K562 (cell line): ENCODE results near the gene GFOD1. TPM values are rescaled to one million over a fixed set of nuclear protein-coding genes. Genes with fewer than 3 reads are reported as not detected.
A peak's percentile ranks its signal among the peaks of the same experiment; 100 is the strongest.

Experiments used
- ATAC-seq: fragments of 200-7000 bp; cut with Tn5 transposase; 3 replicates; pipeline ENCODE4 v1.9.1; 2020; ENCODE audit warnings: moderate library complexity
- BruUV-seq: library from RNA; stranded (reverse); fragments of 400-500 nt; replicated peaks from 2 replicates; lab custom pipeline; 2021; lab: Mats Ljungman, UMichigan
- CTCF ChIA-PET: fragments of 300-600 bp; formaldehyde crosslinking; extraction: SDS; loops from one replicate; lab custom pipeline; 2021; ENCODE audit warnings: low intra/inter-chr PET ratio; lab: Yijun Ruan, JAX
- POLR2A ChIA-PET: fragments of 300-600, 350-650 bp; sonication (Branson Sonifier 250); formaldehyde crosslinking; extraction: SDS; loops from one replicate; lab custom pipeline; 2021; ENCODE audit warnings: antibody characterized with exemption, inconsistent platforms; lab: Yijun Ruan, JAX
- DNase-seq, 4 experiments: peaks; one replicate each; pipeline versions ENCODE4 v3.0.0 to v3.0.0-alpha.2; 2011 to 2018; ENCODE audit warnings: low spot score in 3 of 4, mixed read lengths in 3 of 4; ENCODE audit errors: extremely low read depth in 1 of 4
- FAIRE-seq: peaks from 2 replicates; lab custom pipeline; 2011; peaks lifted over from hg19 to GRCh38; lab: Jason Lieb, UNC
- H2AFZ ChIP-seq: 2 replicates; pipeline ENCODE4 v1.6.0; 2011; ENCODE audit warnings: low read depth, low read length, control low read depth, inconsistent platforms
- H3K27ac ChIP-seq: fragments of 200-600 bp; 3 replicates; pipeline ENCODE4 v1.8.0; 2011; ENCODE audit warnings: low read depth, mild to moderate bottlenecking, control low read depth, inconsistent platforms, low read length, moderate library complexity, mixed read lengths; ENCODE audit errors: extremely low read depth
- H3K27me3 ChIP-seq, 2 experiments: fragments of 300-600 bp in 1 of 2; 2 replicates in 1 of 2; 3 replicates in 1 of 2; pipeline versions ENCODE4 v1.6.0 to v1.8.0; 2011; ENCODE audit warnings: inconsistent platforms in 2 of 2, low read length in 2 of 2, mild to moderate bottlenecking in 1 of 2, mixed read lengths in 1 of 2, moderate library complexity in 1 of 2; ENCODE audit not compliant: control insufficient read depth in 2 of 2, insufficient read depth in 2 of 2
- H3K36me3 ChIP-seq: fragments of 300-600 bp; 3 replicates; pipeline ENCODE4 v1.8.0; 2011; ENCODE audit warnings: mild to moderate bottlenecking, low read length, inconsistent platforms; ENCODE audit not compliant: control insufficient read depth, insufficient read depth
- H3K4me1 ChIP-seq, 2 experiments: fragments of 200-600 bp in 1 of 2; replicated peaks in 1 of 2; 2 replicates in 1 of 2; 3 replicates in 1 of 2; pipeline versions ENCODE4 v1.5.1 to v1.8.0; 2011; ENCODE audit warnings: inconsistent platforms in 2 of 2, low read length in 2 of 2, mild to moderate bottlenecking in 1 of 2, mixed read lengths in 1 of 2, moderate library complexity in 1 of 2; ENCODE audit not compliant: control insufficient read depth in 2 of 2, insufficient read depth in 2 of 2
- H3K4me2 ChIP-seq: 2 replicates; pipeline ENCODE4 v1.6.1; 2011; ENCODE audit warnings: low read length, control low read depth, inconsistent platforms, mixed read lengths; ENCODE audit not compliant: insufficient read depth
- H3K4me3 ChIP-seq: fragments of 200-600 bp; sonication (generic), shearing (Covaris generic); 2 replicates; pipeline ENCODE4 v1.5.1; 2016; ENCODE audit warnings: control low read depth, inconsistent platforms
- H3K79me2 ChIP-seq: fragments of 200-600 bp; 3 replicates; pipeline ENCODE4 v1.8.0; 2011; ENCODE audit warnings: low read length, inconsistent platforms; ENCODE audit not compliant: control insufficient read depth, insufficient read depth
- H3K9ac ChIP-seq, 2 experiments: 2 replicates each; pipeline versions ENCODE4 v1.6.0 to v1.6.1; 2011; ENCODE audit warnings: low read depth in 2 of 2, low read length in 2 of 2, control low read depth in 1 of 2, inconsistent platforms in 1 of 2, mild to moderate bottlenecking in 1 of 2, mixed read lengths in 1 of 2; ENCODE audit not compliant: insufficient read depth in 1 of 2
- H3K9me1 ChIP-seq: one replicate; pipeline ENCODE4 v1.6.0; 2011; ENCODE audit warnings: inconsistent platforms, mild to moderate bottlenecking, low read length, moderate library complexity; ENCODE audit not compliant: control insufficient read depth, insufficient read depth
- H3K9me3 ChIP-seq: replicated peaks from 2 replicates; pipeline ENCODE4 v1.5.1; 2011; ENCODE audit warnings: low read depth, low read length, inconsistent platforms; ENCODE audit not compliant: control insufficient read depth, insufficient read depth
- H4K20me1 ChIP-seq: replicated peaks from 2 replicates; pipeline ENCODE4 v1.6.1; 2011; ENCODE audit warnings: low read length, inconsistent platforms, mixed read lengths; ENCODE audit not compliant: control insufficient read depth, insufficient read depth
- ATF1 ChIP-seq, 2 experiments: fragments of 450-650 bp in 1 of 2; IDR thresholded peaks; 2 replicates each; pipeline ENCODE4 v1.6.1; 2016; ENCODE audit warnings: missing compliant biosample characterization in 1 of 2, missing genetic modification characterization in 1 of 2
- ATF3 ChIP-seq, 2 experiments: fragments of 450-650 bp in 1 of 2; sonication (generic) in 1 of 2; formaldehyde crosslinking in 1 of 2; IDR thresholded peaks in 1 of 2; conservative IDR thresholded peaks in 1 of 2; 2 replicates each; pipeline versions ENCODE4 v1.6.1 to v1.8.1; 2016 to 2023; ENCODE audit warnings: mild to moderate bottlenecking in 2 of 2, moderate library complexity in 2 of 2, inconsistent platforms in 1 of 2, missing genetic modification reagents in 1 of 2
- ATF7 ChIP-seq: fragments of 450-650 bp; IDR thresholded peaks from 2 replicates; pipeline ENCODE4 v1.7.1; 2014; ENCODE audit warnings: mild to moderate bottlenecking, moderate library complexity
- BHLHE40 ChIP-seq: IDR thresholded peaks from 2 replicates; pipeline ENCODE4 v1.6.1; 2011; ENCODE audit warnings: low read length, improper control_type of control experiment
- CREB1 ChIP-seq, 2 experiments: sonication (generic) in 1 of 2; formaldehyde crosslinking in 1 of 2; IDR thresholded peaks; 2 replicates each; pipeline versions ENCODE4 v1.6.1 to v1.8.0; 2012 to 2022; ENCODE audit warnings: inconsistent platforms in 1 of 2, mild to moderate bottlenecking in 1 of 2, missing genetic modification reagents in 1 of 2, moderate library complexity in 1 of 2
- CREM ChIP-seq: IDR thresholded peaks from 2 replicates; pipeline ENCODE4 v1.6.1; 2014; ENCODE audit warnings: antibody characterized with exemption, low read depth
- EZH2 ChIP-seq: IDR thresholded peaks from 2 replicates; pipeline ENCODE4 v1.6.1; 2012; ENCODE audit warnings: low read depth, mild to moderate bottlenecking, inconsistent platforms, low read length, borderline replicate concordance
- MTA1 ChIP-seq: fragments of 450-650 bp; IDR thresholded peaks from 2 replicates; pipeline ENCODE4 v1.6.1; 2017; ENCODE audit warnings: borderline replicate concordance
- NR4A1 ChIP-seq, 2 experiments: fragments of 250-450 bp in 1 of 2; fragments of 450-650 bp in 1 of 2; sonication (Bioruptor Pico) in 1 of 2; IDR thresholded peaks; 2 replicates each; pipeline versions ENCODE4 v1.4.0 to v1.6.1; 2016 to 2020; ENCODE audit warnings: mild to moderate bottlenecking in 2 of 2, missing compliant biosample characterization in 1 of 2, missing genetic modification characterization in 1 of 2, moderate library complexity in 1 of 2
- PHF8 ChIP-seq: fragments of 200-600 bp; sonication (generic); IDR thresholded peaks from 2 replicates; pipeline ENCODE4 v1.6.1; 2012; ENCODE audit warnings: mixed run types, mild to moderate bottlenecking, inconsistent platforms, low read length, moderate library complexity, borderline replicate concordance
- POLR3A ChIP-seq: IDR thresholded peaks from 2 replicates; pipeline ENCODE4 v1.6.1; 2011; ENCODE audit warnings: borderline replicate concordance, mild to moderate bottlenecking, moderate library complexity; ENCODE audit not compliant: insufficient read length, insufficient read depth; ENCODE audit errors: extremely low read depth
- SLC30A9 ChIP-seq: fragments of 250-450 bp; sonication (Bioruptor Pico); IDR thresholded peaks from 2 replicates; pipeline ENCODE4 v1.8.0; 2022; ENCODE audit warnings: mild to moderate bottlenecking, moderate library complexity
- ZNF253 ChIP-seq: fragments of 250-450 bp; sonication (Bioruptor Pico); conservative IDR thresholded peaks from 2 replicates; pipeline ENCODE4 v1.6.1; 2021; ENCODE audit warnings: mild to moderate bottlenecking
- ZNF282 ChIP-seq: sonication (generic); formaldehyde crosslinking; IDR thresholded peaks from 2 replicates; pipeline ENCODE4 v1.8.1; 2023; ENCODE audit warnings: missing genetic modification reagents
- ZNF444 ChIP-seq: fragments of 250-450 bp; sonication (Bioruptor Pico); IDR thresholded peaks from 2 replicates; pipeline ENCODE4 v1.4.0; 2020; ENCODE audit warnings: mild to moderate bottlenecking, moderate library complexity
- ZNF778 ChIP-seq: fragments of 450-650 bp; formaldehyde crosslinking; IDR thresholded peaks from 2 replicates; pipeline ENCODE4 v1.4.0; 2020; ENCODE audit warnings: mild to moderate bottlenecking, moderate library complexity
- WGBS: fragments of 100-300 bp; shearing (Covaris generic); methylation state at CpG from one replicate; pipeline ENCODE4 v1.1.6; 2016; ENCODE audit warnings: low coverage, mixed read lengths; ENCODE audit not compliant: insufficient coverage; ENCODE audit errors: missing lambda C conversion rate; 5-methylcytosine and 5-hydroxymethylcytosine counted together
- in situ Hi-C: fragments of 300-500 bp; cut with MboI; formaldehyde crosslinking; loops from 4 replicates; pipeline ENCODE4 v1.15.0; 2018; ENCODE audit warnings: inconsistent platforms, mixed read lengths
- intact Hi-C: fragments of 100-400 bp; cut with micrococcal nuclease; formaldehyde crosslinking; loops from 2 replicates; pipeline ENCODE4 v1.14.2; 2022
- polyA plus RNA-seq, 8 experiments: library from polyadenylated mRNA; depleted of rRNA in 4 of 8; stranded (reverse) in 5 of 8; unstranded in 3 of 8; fragments of >200 nt; fragmentation: Nextera tagmentation in 2 of 8; fragmentation: Illumina TruSeq in 1 of 8; extraction: Ambion mirVana in 2 of 8; extraction: Trizol in 1 of 8; gene quantifications; 2 replicates each; pipeline versions ENCODE4 v1.2.1 to v1.2.3, GENCODE V29; 2011 to 2014; ENCODE audit warnings: inconsistent platforms in 1 of 8, missing spikeins in 1 of 8
- total RNA-seq, 7 experiments: library from RNA; depleted of rRNA in 6 of 7; stranded (reverse); fragments of >200 nt in 6 of 7; fragmentation: Illumina TruSeq in 2 of 7; extraction: Trizol in 2 of 7; gene quantifications; 2 replicates each; pipeline versions ENCODE4 v1.2.1 to v1.2.3, GENCODE V29; 2011 to 2021; ENCODE audit warnings: low replicate concordance in 1 of 7

Gene GFOD1
- total and polyA plus RNA-seq, 9 of the 15 experiments (the other 6 are each of a cell fraction or from before 2014, with no cell fraction given) = 3.8 to 12.0 (median 8.2) TPM

GRCh38 chr6:13429406-13429753 lies 58.0 kb downstream of the GFOD1 start:
- WGBS = 54% methylated on average over 5 of the region's 5 CpGs
- CTCF ChIA-PET = no interaction called here
- H3K79me2 ChIP-seq = no peaks in the 10 kb centered on the region
- FAIRE-seq = no peak
- POLR2A ChIA-PET = interaction anchor here (0.6 to 1.2 kb wide), 3 partner anchors 17 to 33 kb away, joined by 3 to 5 read pairs (median 3); no protein-coding TSS in a partner anchor
- no peaks in the 10 kb centered on the region for H3K36me3 ChIP-seq
- H3K27me3 ChIP-seq = no peaks in the 10 kb centered on the region
- H3K9me3 ChIP-seq = no peaks in the 10 kb centered on the region; the same call in 1 of the 2 replicates
- TF ChIP-seq POLR3A (no peak), ATF3 (IDR thresholded peaks at IDR 0.05) (peak; percentile 52), ATF3 (CRISPR knock-in tag; conservative IDR thresholded peaks at IDR 0.05) (no peak), ZNF253 (CRISPR knock-in tag) (no peak), ZNF282 (CRISPR knock-in tag) (no peak), BHLHE40 (no peak), ATF1 (CRISPR knock-in tag; IDR thresholded peaks at IDR 0.05) (peak; percentile 68), ATF1 (tag; IDR thresholded peaks at IDR 0.05) (peak; percentile 58), CREM (peak; percentile 96), EZH2 (no peak), NR4A1 (CRISPR knock-in tag; IDR thresholded peaks at IDR 0.05) (no peak), NR4A1 (tag; IDR thresholded peaks at IDR 0.05) (no peak), ZNF778 (no peak), CREB1 (IDR thresholded peaks at IDR 0.05) (peak; percentile 88), CREB1 (CRISPR knock-in tag; IDR thresholded peaks at IDR 0.05) (no peak), ATF7 (peak; percentile 54; the same call in 1 of the 2 replicates), MTA1 (peak; percentile 82; the same call in 1 of the 2 replicates), SLC30A9 (CRISPR knock-in tag) (no peak), PHF8 (no peak), ZNF444 (no peak)
- H2AFZ ChIP-seq = peak overlapping the region; percentile 35; the same call in 1 of the 2 replicates
- peak; percentile 26; the same call in 2 of the 3 replicates for ATAC-seq
- peaks cover 3 to 15% of the 10 kb centered on the region in 2 experiments; a peak in 3 of 5 replicates for H3K4me1 ChIP-seq
- intact Hi-C loops (loop anchor here (2.0 kb wide), 1 partner anchor 93 kb away; no protein-coding TSS in a partner anchor), in situ Hi-C loops (no loop called here)
- no peaks in the 10 kb centered on the region for H4K20me1 ChIP-seq
- no peaks in the 10 kb centered on the region for H3K9me1 ChIP-seq
- H3K9ac ChIP-seq = no peak overlapping the region
- DNase-seq = no peak
- H3K4me2 ChIP-seq = no peak overlapping the region; the same call in 1 of the 2 replicates
- H3K27ac ChIP-seq = no peak overlapping the region
- no TSS peak for BruUV-seq
- H3K4me3 ChIP-seq = no peak overlapping the region
